ENCODE results near the gene PYGM.
A peak's percentile ranks its signal among the peaks of the same experiment; 100 is the strongest.

PYGM gene

GRCh38 chr11:64767344-64768299 lies 7.8 kb upstream of the PYGM start:
- Histone ChIP-seq H3K27me3 (ENCODE audit: control insufficient read depth in 5 of 5, insufficient read depth in 4 of 5, low read length in 5 of 5) (no peaks in the 10 kb centered on the region), H3K36me3 (ENCODE audit: control insufficient read depth in 5 of 5, insufficient read depth in 5 of 5, low read length in 5 of 5) (peaks cover 28 to 99% (median 97%) of the 10 kb centered on the region in 5 donors), H3K9ac (ENCODE audit: low read length in 5 of 5) (no peak overlapping the region), H3K4me3 (ENCODE audit: low read depth in 1 of 5, low read length in 5 of 5) (no peak overlapping the region), H3K27ac (ENCODE audit: low read depth, low read length) (peak overlapping the region; percentile 16), H3K9me3 (ENCODE audit: control insufficient read depth in 5 of 5, low read length in 5 of 5) (no peaks in the 10 kb centered on the region), H3K4me1 (ENCODE audit: control insufficient read depth in 5 of 5, insufficient read depth in 5 of 5, low read length in 5 of 5) (peaks cover 4 to 31% (median 22%) of the 10 kb centered on the region in 5 donors)

GRCh38 chr11:64766881-64767280 lies 7.1 kb upstream of the PYGM start:
- no peak overlapping the region for H3K9ac ChIP-seq (ENCODE audit: low read length in 5 of 5)
- H3K36me3 ChIP-seq (ENCODE audit: control insufficient read depth in 5 of 5, insufficient read depth in 5 of 5, low read length in 5 of 5): peaks cover 26 to 96% (median 93%) of the 10 kb centered on the region in 5 donors
- H3K27me3 ChIP-seq (ENCODE audit: control insufficient read depth in 5 of 5, insufficient read depth in 4 of 5, low read length in 5 of 5): no peaks in the 10 kb centered on the region
- no peaks in the 10 kb centered on the region for H3K9me3 ChIP-seq (ENCODE audit: control insufficient read depth in 5 of 5, low read length in 5 of 5)
- peak overlapping the region; percentile 16 for H3K27ac ChIP-seq (ENCODE audit: low read depth, low read length)
- H3K4me3 ChIP-seq (ENCODE audit: low read depth in 1 of 5, low read length in 5 of 5): no peak overlapping the region
- H3K4me1 ChIP-seq (ENCODE audit: control insufficient read depth in 5 of 5, insufficient read depth in 5 of 5, low read length in 5 of 5): peaks cover 4 to 31% (median 25%) of the 10 kb centered on the region in 5 donors

- Histone ChIP-seq H3K9me3 (ENCODE audit: control insufficient read depth in 5 of 5, low read length in 5 of 5) (no peaks in the 10 kb centered on the region), H3K4me1 (ENCODE audit: control insufficient read depth in 5 of 5, insufficient read depth in 5 of 5, low read length in 5 of 5) (peaks cover 4 to 37% (median 31%) of the 10 kb centered on the region in 5 donors), H3K9ac (ENCODE audit: low read length in 5 of 5) (no peak overlapping the region), H3K36me3 (ENCODE audit: control insufficient read depth in 5 of 5, insufficient read depth in 5 of 5, low read length in 5 of 5) (peaks cover 18 to 88% (median 85%) of the 10 kb centered on the region in 5 donors), H3K27ac (ENCODE audit: low read depth, low read length) (no peak overlapping the region), H3K27me3 (ENCODE audit: control insufficient read depth in 5 of 5, insufficient read depth in 4 of 5, low read length in 5 of 5) (no peaks in the 10 kb centered on the region), H3K4me3 (ENCODE audit: low read depth in 1 of 5, low read length in 5 of 5) (no peak overlapping the region)
These were observed 6.3 kb upstream of the PYGM start for GRCh38 chr11:64765851-64766665.

GRCh38 chr11:64765291-64765850 lies 5.6 kb upstream of the PYGM start:
- Histone ChIP-seq H3K9ac (ENCODE audit: low read length in 5 of 5) (no peak overlapping the region), H3K9me3 (ENCODE audit: control insufficient read depth in 5 of 5, low read length in 5 of 5) (no peaks in the 10 kb centered on the region), H3K27ac (ENCODE audit: low read depth, low read length) (no peak overlapping the region), H3K4me3 (ENCODE audit: low read depth in 1 of 5, low read length in 5 of 5) (no peak overlapping the region), H3K27me3 (ENCODE audit: control insufficient read depth in 5 of 5, insufficient read depth in 4 of 5, low read length in 5 of 5) (no peaks in the 10 kb centered on the region), H3K36me3 (ENCODE audit: control insufficient read depth in 5 of 5, insufficient read depth in 5 of 5, low read length in 5 of 5) (peaks cover 12 to 81% (median 78%) of the 10 kb centered on the region in 5 donors), H3K4me1 (ENCODE audit: control insufficient read depth in 5 of 5, insufficient read depth in 5 of 5, low read length in 5 of 5) (peaks cover 7 to 44% (median 38%) of the 10 kb centered on the region in 5 donors)

- Histone ChIP-seq H3K36me3 (ENCODE audit: control insufficient read depth in 5 of 5, insufficient read depth in 5 of 5, low read length in 5 of 5) (peaks cover 10 to 75% (median 72%) of the 10 kb centered on the region in 5 donors), H3K27ac (ENCODE audit: low read depth, low read length) (no peak overlapping the region), H3K4me1 (ENCODE audit: control insufficient read depth in 5 of 5, insufficient read depth in 5 of 5, low read length in 5 of 5) (peaks cover 9 to 50% (median 44%) of the 10 kb centered on the region in 5 donors), H3K27me3 (ENCODE audit: control insufficient read depth in 5 of 5, insufficient read depth in 4 of 5, low read length in 5 of 5) (no peaks in the 10 kb centered on the region), H3K9me3 (ENCODE audit: control insufficient read depth in 5 of 5, low read length in 5 of 5) (no peaks in the 10 kb centered on the region), H3K4me3 (ENCODE audit: low read depth in 1 of 5, low read length in 5 of 5) (no peak overlapping the region), H3K9ac (ENCODE audit: low read length in 5 of 5) (no peak overlapping the region)
These were observed 5.0 kb upstream of the PYGM start for GRCh38 chr11:64764753-64765152.

- no peak overlapping the region for H3K27ac ChIP-seq (ENCODE audit: low read depth, low read length)
- peaks cover 9 to 57% (median 50%) of the 10 kb centered on the region in 5 donors for H3K4me1 ChIP-seq (ENCODE audit: control insufficient read depth in 5 of 5, insufficient read depth in 5 of 5, low read length in 5 of 5)
- no peaks in the 10 kb centered on the region for H3K27me3 ChIP-seq (ENCODE audit: control insufficient read depth in 5 of 5, insufficient read depth in 4 of 5, low read length in 5 of 5)
- H3K9ac ChIP-seq (ENCODE audit: low read length in 5 of 5): peak overlapping the region in 2 of 5 donors; percentile 13 to 28
- peaks cover 6 to 68% (median 66%) of the 10 kb centered on the region in 5 donors for H3K36me3 ChIP-seq (ENCODE audit: control insufficient read depth in 5 of 5, insufficient read depth in 5 of 5, low read length in 5 of 5)
- H3K9me3 ChIP-seq (ENCODE audit: control insufficient read depth in 5 of 5, low read length in 5 of 5): no peaks in the 10 kb centered on the region
- no peak overlapping the region for H3K4me3 ChIP-seq (ENCODE audit: low read depth in 1 of 5, low read length in 5 of 5)
These were observed 4.4 kb upstream of the PYGM start for GRCh38 chr11:64764040-64764611.

DNA sequence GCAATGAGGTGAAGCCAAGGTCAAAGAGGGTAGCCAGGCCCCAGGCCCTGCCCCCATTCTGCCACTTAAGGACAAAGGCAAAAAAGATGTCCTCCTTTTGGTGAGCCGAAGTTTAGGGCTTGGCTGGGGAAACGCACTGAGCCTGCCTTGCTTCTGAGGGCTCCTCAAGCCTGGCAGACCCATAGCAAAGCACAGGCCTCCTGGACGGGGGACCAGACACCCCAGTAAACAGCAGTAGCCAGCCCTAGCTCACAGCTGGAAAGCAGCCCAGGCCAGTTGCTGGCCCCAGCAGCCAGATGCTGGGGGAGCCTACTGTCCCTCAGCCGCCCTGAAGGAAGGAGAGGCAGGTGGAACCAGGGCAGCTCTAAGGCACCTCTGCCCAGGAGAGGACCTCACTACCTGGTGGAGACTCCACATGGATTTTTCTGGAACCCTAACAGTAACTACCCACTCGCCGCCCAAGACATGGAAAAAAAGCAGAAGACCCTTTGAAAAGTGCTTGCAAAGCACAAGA lies 3.8 kb upstream of the PYGM start:
- peak overlapping the region in 1 of 5 donors; percentile 28 for H3K9ac ChIP-seq (ENCODE audit: low read length in 5 of 5)

DNA sequence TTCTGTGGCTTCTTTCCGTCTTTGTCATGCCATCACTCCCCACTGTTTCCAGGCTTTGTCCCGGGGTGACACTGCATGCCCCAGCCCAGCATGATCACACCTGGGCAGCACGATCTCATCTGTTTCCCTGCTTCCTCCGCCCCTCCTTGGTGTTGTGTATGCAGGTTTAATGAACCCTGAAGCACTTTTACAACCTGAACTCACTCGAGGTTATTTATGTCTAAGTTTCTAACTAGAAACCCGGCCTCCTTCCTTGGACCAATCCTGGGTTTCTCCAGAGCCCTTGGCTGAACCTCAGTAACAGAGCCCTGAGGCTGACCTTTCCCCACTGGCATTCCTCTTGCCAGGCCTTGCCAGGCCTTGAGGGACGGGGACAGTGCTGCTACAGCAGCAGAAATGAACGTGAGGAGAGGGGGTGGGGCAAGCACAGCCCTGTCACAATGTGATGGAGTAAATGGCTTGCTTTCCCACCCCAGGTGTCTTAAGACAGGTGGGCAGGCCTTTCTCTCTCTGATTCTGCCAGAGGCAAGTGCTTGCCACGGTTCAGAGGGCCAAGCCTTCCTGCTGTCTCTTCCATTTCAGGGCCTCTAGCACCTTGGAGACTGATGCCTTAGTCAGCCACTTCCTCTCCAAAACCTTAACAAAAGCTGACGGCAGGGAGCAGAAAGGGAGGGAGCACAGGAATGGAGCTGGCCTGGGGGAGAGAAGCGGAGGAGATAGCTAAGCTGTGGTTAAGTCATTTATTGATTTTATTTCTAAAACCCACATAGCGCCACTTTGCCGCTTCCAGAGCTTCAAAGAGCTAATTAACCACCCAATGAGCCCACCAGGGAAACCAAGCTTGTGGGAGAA lies 3.1 kb upstream of the PYGM start:
- H3K4me1 ChIP-seq (ENCODE audit: control insufficient read depth in 5 of 5, insufficient read depth in 5 of 5, low read length in 5 of 5): peaks cover 9 to 61% (median 54%) of the 10 kb centered on the region in 5 donors
- no peaks in the 10 kb centered on the region for H3K27me3 ChIP-seq (ENCODE audit: control insufficient read depth in 5 of 5, insufficient read depth in 4 of 5, low read length in 5 of 5)
- H3K36me3 ChIP-seq (ENCODE audit: control insufficient read depth in 5 of 5, insufficient read depth in 5 of 5, low read length in 5 of 5): peaks cover 0 to 56% (median 53%) of the 10 kb centered on the region in 5 donors
- peak overlapping the region; percentile 35 for H3K27ac ChIP-seq (ENCODE audit: low read depth, low read length)
- peak overlapping the region in 1 of 5 donors; percentile 31 for H3K9ac ChIP-seq (ENCODE audit: low read length in 5 of 5)
- no peaks in the 10 kb centered on the region for H3K9me3 ChIP-seq (ENCODE audit: control insufficient read depth in 5 of 5, low read length in 5 of 5)
- H3K4me3 ChIP-seq (ENCODE audit: low read depth in 1 of 5, low read length in 5 of 5): peak overlapping the region in 1 of 5 donors; percentile 17

More for the DNA sequence above, 3.8 kb upstream of the PYGM start:
- Histone ChIP-seq H3K4me1 (ENCODE audit: control insufficient read depth in 5 of 5, insufficient read depth in 5 of 5, low read length in 5 of 5) (peaks cover 9 to 62% (median 54%) of the 10 kb centered on the region in 5 donors), H3K4me3 (ENCODE audit: low read depth in 1 of 5, low read length in 5 of 5) (peak overlapping the region in 1 of 5 donors; percentile 17), H3K9me3 (ENCODE audit: control insufficient read depth in 5 of 5, low read length in 5 of 5) (no peaks in the 10 kb centered on the region), H3K27ac (ENCODE audit: low read depth, low read length) (peak overlapping the region; percentile 35), H3K27me3 (ENCODE audit: control insufficient read depth in 5 of 5, insufficient read depth in 4 of 5, low read length in 5 of 5) (no peaks in the 10 kb centered on the region), H3K36me3 (ENCODE audit: control insufficient read depth in 5 of 5, insufficient read depth in 5 of 5, low read length in 5 of 5) (peaks cover 2 to 63% (median 60%) of the 10 kb centered on the region in 5 donors)
